ENCODE measurements around the gene AXIN1.

The AXIN1 gene

DNA sequence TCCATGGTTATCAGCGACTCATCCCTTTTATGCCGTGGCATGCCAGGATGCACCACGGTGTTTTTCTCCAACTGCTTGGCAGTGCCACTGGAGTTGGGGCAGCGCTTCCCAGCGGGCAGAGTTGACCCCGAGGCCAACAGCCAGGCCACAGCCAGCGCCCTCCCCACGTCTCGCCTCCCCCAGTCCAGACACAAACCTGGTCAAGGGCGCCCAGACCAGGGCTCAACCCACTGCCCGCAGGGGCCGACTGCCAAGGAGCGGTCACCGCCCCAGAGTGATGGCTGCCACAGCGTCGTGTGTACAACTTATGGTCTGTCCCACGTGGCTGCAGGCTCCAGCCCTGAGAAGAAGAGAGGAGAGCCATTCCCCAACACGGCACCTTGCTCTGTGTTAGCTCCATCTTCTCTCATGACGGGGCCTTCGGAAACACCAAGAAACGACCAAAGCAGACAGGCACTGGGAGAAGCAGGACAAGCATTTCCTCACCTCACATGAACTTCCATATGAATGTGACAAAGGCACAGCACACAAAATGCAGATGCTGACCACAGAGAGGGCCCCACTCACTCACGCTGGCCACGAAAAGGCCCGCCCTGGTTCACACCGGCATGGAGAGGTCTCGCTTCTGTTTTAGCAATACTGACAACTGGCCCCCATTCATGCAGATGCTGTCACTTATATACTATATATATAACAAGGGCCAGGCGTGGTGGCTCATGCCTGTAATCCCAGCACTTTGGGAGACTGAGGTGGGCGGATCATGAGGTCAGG, 27.0 kb downstream of the AXIN1 start:
- no peak for DNase-seq

DNA sequence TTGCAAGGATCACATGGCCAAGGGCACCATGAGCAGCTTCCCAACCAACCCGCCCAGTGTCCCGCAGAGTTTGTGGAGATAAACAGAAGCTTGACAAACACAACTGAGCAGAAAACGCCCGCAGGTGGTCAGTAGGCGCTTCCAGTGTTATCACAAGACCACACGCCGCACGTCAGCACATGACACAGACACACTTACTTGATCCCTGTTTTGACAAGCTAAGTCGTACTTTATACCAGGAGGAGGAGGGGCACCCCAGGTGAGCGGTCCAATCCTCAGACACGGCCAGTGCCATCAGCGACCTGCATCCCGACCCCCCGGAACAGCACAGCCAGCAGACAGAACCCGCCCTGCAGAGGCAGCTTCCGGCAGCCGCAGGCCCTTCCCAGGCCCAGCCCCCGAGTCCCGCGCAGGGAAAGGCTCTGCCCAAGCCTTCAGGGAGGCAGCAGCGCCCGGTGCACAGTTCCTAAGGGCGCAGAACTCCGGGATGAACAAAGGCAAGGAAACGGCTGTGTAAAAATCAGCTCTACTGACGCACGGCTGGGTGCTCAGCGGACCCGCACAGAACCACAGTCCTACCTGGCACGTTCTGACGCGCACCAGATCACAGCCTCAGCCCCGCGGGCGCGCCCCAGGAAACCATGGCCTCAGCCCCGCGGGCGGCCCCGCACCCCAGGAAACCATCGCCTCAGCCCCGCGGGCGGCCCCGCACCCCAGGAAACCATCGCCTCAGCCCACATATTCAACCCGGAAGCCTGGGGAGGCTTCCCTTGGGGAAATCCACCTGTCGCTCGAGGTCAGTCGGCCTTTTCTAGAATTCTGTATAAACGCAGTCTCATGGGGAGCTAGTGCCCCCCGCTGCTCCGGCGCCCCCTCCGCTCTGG, 27.8 kb downstream of the AXIN1 start:
- DNase-seq = peak; percentile 82

DNA sequence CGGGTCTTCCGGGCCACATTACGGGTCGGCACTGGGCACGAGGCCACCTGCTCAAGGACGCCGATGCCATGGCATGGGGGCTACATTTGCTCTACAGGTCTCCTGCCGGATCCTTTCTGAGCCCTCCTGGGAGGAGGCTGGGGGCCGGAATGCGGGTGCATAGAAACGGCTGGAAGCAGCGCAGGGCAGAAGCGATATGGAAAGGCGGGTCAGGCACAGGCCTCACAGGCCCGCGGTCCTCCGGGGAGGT, 28.4 kb downstream of the AXIN1 start:
- no peak for DNase-seq

DNA sequence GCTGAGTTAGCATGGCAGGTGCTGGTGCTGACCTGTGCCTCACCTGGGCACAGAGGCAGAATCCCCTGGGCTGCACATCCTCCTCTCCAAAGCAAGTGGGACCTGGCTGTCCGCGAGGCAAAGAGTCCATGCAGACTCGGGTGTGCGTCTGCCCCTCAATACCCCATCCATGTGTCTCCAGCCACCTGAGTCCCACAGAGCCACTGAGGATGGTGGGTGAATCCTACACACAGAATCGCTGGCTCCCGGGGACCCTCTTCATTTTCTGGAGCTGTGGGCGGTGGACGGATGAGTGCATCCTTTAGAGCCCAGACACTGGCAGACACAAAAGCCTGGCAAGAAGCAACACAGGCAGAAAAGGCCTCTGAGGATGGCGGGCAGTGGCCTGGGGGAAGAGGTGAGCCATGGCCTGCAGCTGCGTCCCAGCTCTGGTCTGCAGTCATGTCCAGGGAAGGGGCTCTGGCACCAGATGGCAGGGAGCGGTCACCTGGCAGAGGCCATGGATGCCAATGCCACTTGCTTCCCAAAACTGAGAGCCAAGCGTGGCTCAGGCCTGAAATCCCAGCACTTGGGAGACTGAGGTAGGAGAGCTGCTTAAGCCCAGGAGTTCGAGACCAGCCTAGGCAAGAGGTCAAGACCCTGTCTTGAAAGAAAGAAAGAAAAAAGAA, 29.9 kb downstream of the AXIN1 start:
- no peak for DNase-seq

DNA sequence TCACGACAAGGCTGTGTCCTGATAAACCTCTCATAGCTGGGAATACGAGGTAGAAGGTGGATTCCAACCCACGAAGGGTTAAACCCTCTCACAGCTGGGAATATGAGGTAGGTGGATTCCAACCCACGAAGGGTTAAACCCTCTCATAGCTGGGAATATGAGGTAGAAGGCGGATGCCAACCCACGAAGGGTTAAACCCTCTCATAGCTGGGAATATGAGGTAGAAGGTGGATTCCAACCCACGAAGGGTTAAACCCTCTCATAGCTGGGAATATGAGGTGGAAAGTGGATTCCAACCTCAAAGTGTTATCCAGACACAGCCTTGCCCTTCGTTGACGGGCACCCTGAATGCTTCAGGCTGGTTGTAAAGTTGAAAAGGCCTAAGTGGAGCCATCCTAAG, 31.0 kb downstream of the AXIN1 start:
- no peak for DNase-seq

DNA sequence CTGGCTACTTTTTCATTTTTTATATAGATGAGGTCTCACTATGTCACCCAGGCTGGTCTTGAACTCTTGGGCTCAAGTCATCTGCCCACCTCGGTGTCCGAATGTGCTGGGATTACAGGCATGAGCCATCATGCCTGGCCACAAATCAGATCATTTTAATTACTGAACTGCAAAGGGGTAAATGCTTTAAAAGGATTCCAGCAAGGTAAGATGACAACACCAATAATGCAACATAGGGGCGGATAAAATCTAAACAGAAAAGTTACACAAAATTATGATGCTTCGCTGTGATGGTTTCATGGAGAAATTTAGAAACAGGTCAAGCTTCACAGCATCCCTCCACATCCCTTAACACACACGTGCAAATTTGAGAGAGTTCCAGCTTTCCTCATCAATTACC, 32.3 kb downstream of the AXIN1 start:
- no peak for DNase-seq

DNA sequence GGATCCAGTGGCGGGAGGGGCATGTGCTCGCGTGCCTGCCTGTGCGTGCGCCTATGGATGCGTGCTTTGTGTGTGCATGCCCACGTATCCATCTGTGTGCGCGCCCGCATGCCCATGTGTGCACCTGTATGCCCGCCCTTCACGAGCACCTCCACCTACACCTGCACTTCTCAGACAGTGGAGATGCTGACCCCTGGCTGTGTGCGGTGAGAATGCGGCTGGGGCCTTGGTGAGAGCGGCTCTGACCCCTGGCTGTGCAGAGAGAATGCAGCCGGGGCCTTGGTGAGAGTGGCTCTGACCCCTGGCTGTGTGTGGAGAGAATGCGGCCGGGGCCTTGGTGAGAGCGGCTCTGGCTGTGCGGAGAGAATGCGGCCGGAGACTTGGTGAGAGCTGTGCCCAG, 33.9 kb downstream of the AXIN1 start:
- DNase-seq = no peak

DNA sequence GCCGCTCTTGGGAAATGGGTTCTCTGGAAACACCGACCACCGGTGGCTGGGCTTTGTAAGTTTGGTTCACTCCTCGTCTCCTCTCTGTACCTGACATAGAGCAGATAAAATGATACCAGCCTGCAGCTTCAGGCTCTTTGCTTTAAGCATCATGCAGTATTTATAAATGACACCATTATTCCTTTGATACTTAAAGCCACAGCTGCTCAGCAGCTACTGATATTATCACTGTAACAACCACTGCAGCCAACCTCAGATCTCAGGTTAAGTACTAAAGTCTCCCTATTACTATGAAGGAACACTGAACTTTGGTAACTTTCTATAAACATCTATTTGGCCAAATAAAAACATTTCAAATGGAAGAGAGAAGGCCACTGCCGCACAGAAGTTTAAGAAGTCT, 34.9 kb downstream of the AXIN1 start:
- no peak for DNase-seq

DNA sequence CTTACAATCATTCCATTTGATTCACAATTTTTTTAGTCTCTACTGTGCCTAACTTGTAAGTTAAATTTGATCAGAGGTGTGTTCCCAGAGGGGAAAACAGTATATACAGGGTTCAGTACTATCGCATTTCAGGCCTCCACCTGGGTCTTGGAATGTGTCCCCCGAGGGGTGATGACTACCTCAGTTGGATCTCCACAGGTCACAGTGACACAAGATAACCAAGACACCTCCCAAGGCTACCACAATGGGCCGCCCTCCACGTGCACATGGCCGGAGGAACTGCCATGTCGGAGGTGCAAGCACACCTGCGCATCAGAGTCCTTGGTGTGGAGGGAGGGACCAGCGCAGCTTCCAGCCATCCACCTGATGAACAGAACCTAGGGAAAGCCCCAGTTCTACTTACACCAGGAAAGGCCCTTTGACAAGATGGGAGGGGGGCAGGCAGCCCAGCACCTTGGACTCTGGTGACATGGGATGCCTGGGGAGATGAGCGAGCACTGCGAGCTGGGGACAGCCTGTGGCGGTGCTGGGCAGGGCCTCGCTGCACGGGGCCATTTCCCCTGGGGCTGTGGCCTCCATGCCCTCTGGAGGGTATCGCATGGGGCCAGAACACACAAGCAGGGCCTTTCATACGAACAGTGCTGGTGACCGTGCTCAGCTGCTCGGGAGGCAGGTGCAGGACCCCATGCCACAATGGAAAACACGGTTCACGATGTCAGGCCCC, 35.6 kb downstream of the AXIN1 start:
- DNase-seq = no peak

DNA sequence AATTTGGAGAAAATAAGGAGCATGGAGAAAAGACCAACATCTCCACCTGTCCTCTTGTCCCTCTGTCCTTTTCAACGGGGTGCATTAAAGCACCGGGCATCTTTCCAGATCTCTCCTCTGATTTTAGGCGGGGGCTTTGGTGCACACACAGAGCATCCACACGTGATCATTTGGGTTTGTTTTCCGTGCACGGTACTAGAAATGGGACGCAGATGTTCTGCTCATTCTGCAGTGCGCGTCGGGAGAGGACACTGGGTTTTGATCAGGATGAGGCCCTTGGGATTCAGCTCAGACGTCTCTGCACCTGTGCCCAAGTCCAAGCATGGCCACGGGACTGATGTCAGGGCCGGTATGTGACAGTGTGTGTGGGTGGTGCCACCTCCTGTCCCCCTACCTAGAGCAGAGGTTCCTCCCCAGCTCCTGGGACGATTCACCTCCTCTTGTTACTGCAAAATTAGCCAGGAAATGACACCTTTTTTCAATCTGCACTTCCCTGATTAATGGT, 37.7 kb downstream of the AXIN1 start:
- no peak for DNase-seq

DNA sequence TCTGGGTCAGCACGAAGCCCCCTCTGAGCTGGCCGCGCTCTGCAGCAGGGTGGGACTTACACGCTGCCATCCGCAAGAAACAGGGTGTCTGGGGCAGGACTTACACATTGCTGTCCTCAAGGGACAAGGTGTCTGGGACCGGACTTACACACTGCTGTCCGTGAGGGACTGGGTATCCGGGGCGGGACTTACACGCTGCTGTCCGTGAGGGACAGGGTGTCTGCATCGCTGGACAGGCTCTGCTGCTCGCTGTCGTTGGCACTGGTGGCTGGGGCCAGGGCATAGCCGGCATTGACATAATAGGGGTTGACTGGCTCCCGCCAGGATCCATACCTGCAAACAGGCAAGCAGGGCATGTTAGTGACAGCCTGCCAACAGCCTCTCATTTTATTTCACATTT, 38.2 kb downstream of the AXIN1 start:
- no peak for DNase-seq

DNA sequence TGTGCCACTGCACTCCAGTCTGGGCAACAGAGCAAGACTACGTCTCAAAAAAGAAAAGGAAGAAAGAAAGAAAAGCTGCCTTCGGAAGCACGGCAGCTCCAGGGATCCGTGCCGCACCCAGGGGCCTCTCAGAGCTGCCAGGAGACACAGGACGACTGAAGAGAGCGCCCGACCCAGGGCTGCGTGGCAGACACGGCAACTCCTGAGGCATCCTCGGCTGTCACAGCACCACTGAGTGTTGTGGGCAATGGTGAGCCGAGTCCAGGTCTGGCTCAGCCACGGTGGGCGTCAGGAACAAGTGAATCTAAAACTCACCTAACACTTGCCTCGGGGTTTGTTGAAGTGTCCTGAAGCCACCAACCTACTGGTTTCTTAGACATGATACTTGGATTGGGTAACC, 40.8 kb downstream of the AXIN1 start:
- DNase-seq = no peak

DNA sequence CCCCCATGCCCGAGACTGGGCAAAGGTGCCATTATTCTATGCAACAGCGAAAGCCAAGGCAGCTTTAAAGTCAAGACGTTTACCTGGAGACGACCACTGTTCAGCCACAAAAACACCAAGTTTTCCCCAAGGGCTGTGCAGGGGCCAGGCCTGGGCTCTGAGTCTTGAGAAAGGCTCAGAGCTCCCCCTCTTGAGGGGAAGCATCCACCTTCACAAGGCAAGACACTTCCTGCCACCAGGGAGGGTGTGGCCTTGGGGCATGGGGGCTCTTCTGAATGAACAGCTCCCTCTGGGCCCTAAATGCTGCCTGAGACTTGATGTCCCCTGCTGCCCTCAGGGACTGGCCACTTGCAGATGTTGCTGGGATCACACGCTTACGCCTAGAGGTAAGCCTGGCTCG, 43.0 kb downstream of the AXIN1 start:
- no peak for DNase-seq

DNA sequence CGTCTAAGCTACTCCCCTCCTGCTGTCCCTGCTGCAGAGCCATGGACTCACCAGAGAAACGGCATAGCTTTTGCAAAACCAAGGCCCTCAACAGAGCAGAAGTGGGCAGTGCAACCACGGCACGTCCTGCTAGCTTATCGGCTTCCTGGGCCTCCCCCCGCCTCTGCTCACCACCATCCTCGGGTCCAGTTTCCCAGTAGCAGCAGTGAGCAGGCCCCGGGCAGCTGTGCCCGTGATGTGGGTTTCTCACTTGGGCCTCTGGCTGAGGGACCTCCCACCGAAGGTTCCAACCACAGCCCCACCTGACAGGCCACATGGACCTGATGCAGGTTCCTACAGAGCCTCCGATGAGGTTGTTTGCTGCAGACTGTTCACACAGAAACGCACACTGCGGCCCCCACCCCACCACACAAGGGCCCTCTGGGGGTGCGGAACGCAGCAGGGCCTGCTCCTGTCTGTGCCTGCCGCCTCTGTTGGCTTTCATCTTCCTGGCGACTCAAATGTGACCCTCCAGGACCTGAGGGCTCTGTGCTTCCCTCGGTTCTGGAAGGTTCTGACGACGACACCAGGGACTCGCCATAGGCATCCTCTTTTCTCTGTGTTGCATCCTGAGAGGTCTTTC, 44.7 kb downstream of the AXIN1 start:
- no peak for DNase-seq

DNA sequence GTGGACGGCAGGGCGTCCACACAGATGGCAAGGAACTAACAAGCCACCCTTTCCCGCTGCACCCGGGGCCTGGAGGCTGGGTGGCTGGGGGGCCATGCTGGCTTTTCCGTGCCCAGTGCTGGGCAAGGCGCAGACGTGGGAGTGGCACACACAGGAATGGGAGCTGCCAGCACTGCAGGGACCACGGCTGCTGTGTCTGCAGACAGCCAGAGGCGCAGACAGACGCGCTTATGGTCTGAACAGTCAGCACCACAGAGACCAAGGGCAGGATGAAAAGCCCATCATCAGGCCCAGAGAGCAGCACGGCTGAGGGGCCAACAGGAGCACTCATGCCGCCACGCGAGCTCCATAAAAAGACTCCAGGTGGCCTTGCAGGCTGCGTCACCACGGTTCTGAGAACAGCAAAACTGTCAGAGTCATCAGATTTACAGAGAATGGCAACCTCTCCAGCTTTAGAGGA, 45.6 kb downstream of the AXIN1 start:
- DNase-seq = no peak

DNA sequence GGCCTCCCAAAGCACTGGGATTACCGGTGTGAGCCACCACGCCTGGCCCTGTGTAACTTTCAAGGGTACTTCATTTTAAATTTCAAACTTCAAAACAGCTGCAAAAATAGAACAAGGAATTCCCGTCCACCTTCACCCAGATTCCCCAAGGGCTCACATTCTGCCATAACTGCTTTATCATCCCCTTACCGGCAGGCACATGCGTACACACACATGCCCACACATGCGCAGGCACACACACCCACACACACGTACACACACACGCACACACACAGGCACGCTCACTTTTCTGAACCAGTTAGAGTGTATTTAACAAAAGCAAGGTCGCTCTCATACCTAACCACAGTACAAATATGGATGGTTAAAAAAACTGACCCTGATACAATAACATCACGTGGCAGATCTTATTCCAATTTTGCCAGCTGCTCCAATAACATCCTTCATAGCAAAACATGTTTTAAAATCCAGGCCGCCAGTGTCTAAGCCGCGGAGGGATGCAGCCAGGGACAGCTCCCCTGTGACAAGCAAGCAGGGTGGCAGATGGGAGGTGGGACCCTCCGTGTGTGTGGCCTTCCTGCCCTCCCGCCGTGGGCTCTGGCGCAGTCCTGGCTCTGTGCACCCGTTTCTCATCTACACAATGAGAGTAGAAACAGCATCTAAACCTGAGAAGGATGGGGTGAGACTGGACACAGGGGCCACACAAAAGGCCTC, 46.5 kb downstream of the AXIN1 start:
- no peak for DNase-seq

DNA sequence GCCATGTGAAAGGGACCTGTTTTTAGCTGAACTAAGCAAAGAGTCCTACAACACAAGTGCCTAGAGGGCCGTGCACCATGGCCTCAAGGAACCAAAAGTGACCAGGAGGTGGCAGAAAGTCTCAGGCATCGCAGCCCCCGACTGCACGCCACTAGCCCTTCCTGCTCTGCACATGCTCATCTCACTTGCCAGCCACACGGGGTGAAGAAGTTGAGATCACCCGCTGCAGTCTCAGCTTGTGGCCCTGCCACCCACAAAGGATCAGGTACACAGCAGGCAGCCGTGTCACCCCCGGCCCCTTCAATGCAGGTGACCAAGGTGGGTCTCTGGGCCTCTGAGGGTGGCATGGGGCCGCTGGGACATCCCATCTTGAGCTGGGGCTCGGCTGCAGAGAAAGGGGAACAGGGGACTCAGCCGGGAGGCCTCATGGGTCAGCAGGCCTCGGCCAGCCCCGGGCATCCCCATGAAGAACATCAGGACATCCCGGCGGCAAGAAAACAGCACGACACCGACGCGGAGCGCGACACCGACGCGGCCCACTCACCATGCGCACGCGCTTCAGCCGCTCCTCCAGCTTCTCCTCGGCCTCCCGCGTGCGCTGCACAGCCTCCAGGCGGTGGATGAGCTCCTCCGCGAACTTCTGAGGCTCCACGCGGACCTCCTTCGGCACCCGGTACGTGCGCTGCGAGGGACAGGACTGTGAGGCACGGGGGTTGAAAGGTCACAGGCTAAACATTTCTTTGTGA, 48.6 kb downstream of the AXIN1 start:
- no peak for DNase-seq

DNA sequence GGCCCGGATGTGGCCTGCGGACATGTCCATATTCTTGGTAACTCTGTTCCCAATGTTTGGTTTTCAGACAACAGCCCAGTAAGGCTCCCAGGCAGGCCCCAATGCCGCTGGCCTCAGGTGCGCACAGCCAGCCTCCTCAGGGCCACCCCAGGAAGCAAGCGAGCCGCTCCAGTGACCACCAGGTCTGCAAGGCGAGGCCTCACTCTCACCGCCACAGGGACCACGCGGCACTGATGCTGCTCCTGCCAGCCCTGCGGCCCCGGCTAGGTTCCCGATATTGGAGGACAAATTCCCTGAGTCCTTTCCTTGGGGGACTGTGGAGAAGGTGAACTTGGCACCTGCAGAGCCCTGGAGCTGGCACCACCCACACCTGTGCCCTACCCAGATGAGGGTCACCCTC, 50.6 kb downstream of the AXIN1 start:
- DNase-seq = no peak

DNA sequence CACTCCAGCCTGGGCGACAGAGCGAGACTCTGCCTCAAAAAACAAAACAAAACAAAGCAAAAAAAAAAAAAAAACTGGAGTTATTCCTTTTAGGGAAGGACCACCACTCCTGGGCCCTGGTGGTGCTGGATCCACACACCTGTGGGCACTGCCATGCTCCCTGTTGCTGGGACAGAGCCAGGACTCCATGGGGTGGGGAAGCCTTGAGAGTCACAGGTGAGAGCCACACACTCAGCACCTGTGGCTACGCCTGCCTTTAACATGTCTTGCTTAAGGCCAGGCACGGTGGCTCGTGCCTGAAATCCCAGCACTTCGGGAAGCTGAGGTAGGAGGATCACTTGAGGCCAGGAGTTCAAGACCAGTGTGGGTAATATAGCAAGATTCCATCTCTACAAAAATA, 51.3 kb downstream of the AXIN1 start:
- no peak for DNase-seq

DNA sequence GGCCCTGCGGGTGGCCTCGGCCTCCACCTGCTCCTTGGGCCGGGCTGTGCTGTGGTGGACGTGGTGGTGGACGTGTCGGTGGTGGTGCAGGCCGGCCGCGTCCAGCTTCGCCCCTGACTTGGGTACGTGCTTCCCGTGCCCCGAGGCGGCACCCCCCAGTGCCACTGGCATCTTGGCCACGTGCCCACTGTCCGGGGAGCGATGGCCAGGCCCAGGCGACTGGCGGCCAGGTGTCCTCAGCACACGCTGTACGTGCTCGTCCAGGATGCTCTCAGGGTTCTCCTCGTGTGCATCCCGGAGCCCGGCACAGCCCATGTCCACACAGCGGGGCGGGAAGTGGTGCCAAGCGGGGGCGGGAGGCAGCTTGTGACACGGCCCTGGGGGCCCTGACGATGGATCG, 54.7 kb downstream of the AXIN1 start:
- DNase-seq = no peak

DNA sequence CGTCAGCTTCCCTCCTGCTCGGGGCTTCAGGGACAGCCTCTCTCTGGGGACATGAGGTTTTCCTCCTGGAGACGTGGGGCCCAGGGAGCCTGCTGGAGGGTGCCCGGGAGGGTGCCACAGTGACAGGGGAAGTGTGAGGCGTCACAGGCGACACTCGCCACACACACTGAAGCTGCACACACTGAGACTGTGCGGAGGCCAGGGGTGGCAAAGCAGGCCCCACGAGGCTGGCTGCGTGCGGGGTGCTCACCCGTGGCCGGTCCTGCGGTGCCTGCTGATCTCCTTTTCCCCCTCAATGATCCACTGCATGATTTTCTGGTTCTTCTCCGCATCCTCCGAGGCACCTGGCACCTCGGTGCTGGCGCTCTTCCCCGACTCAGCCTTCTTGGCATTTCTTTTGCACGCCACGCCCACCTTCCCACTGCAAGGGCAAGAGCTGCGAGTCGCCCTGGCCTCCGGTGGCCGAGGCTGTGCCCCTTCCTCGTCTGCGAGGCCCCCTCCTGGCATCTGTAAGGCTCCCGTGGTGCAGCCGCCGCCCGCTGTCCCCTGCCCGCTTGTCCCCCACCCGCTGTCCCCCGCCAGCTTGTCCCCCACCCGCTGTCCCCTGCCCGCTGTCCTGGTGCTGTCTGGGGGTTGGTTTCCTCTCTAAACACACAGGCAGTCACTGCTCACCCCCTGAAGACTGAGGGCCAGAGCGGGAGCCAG, 55.6 kb downstream of the AXIN1 start:
- no peak for DNase-seq

Data from CD4-positive, alpha-beta T cell treated with Interleukin-21 for 1 hour (primary cell).